Hematopoietic multipotent progenitor cell treated with erythropoietin and hydrocortisone succinate and interleukin-3 and kit ligand, for 15 days (in vitro differentiated cells): Measurements from ENCODE around the gene CHERP.
"Not testable (repeated sequence)": the region's sequence is repeated elsewhere in the genome, so short reads cannot be mapped to it uniquely, and the experiment has no call there.

Experiments used
- DNase-seq: peaks from one replicate; pipeline ENCODE4 v3.0.0-alpha.2; 2015; ENCODE audit warnings: low spot score

The CHERP gene

GRCh38 chr19:16520074-16520973 is 21.9 kb downstream of the CHERP start:
- DNase-seq, result no peak

GRCh38 chr19:16519230-16519687 is 23.0 kb downstream of the CHERP start:
- DNase-seq, result no peak

GRCh38 chr19:16518483-16519229 is 23.6 kb downstream of the CHERP start:
- no peak for DNase-seq

GRCh38 chr19:16518061-16518460 is 24.2 kb downstream of the CHERP start:
- DNase-seq, result no peak

- no peak for DNase-seq
Observed at GRCh38 chr19:16516923-16517610, 25.2 kb downstream of the CHERP start.

- no peak for DNase-seq
Observed at GRCh38 chr19:16516381-16516780, 25.9 kb downstream of the CHERP start.

- DNase-seq, result no peak
Observed at GRCh38 chr19:16514383-16515019, 27.7 kb downstream of the CHERP start.

- not testable (repeated sequence) for DNase-seq
Observed at GRCh38 chr19:16512611-16513010, 29.6 kb downstream of the CHERP start.

- no peak for DNase-seq
Observed at GRCh38 chr19:16509141-16510061, 32.8 kb downstream of the CHERP start.

GRCh38 chr19:16508546-16508945 is 33.7 kb downstream of the CHERP start:
- DNase-seq, result no peak

- DNase-seq, result no peak
Observed at GRCh38 chr19:16506961-16507360, 35.3 kb downstream of the CHERP start.

GRCh38 chr19:16506161-16506560 is 36.1 kb downstream of the CHERP start:
- DNase-seq, result not testable (repeated sequence)

GRCh38 chr19:16504271-16504670 is 38.0 kb downstream of the CHERP start:
- DNase-seq, result no peak

- no peak for DNase-seq
Observed at GRCh38 chr19:16497837-16498236, 44.4 kb downstream of the CHERP start.

- no peak for DNase-seq
Observed at GRCh38 chr19:16497042-16497441, 45.2 kb downstream of the CHERP start.

- no peak for DNase-seq
Observed at GRCh38 chr19:16496613-16496983, 45.6 kb downstream of the CHERP start.

GRCh38 chr19:16495982-16496612 is 46.1 kb downstream of the CHERP start, which contains the start of the genes C19orf44 and CALR3:
Gene C19orf44, plus strand, starts transcription at chr19:16496394. Its CDS starts 4,399 bp downstream, at chr19:16500793.
Gene CALR3, minus strand, starts transcription at chr19:16496167. Its CDS starts 38 bp downstream, at chr19:16496129.
- DNase-seq, result peak; percentile 99

GRCh38 chr19:16486476-16486875 is 55.8 kb downstream of the CHERP start:
- DNase-seq, result not testable (repeated sequence)

GRCh38 chr19:16482745-16483144 is 59.5 kb downstream of the CHERP start:
- no peak for DNase-seq

- DNase-seq, result no peak
Observed at GRCh38 chr19:16477311-16477710, 64.9 kb downstream of the CHERP start.
